Omental fat pad (tissue), 4 donors: ENCODE data around the gene TCEAL4. TPM values are rescaled to one million over a fixed set of nuclear protein-coding genes. Genes with fewer than 3 reads are reported as not detected.

ENCODE experiments used
- ATAC-seq: fragments of 150-250 bp; one replicate; pipeline ENCODE4 v1.9.1; 2016; ENCODE audit warnings: mild to moderate bottlenecking, moderate library complexity; ENCODE audit not compliant: low FRiP score
- DNase-seq: peaks from one replicate; pipeline ENCODE4 v3.0.0-alpha.2; 2019; ENCODE audit warnings: low spot score
- CTCF ChIP-seq, 3 donors: fragments of 450-650 bp; IDR thresholded peaks; one replicate each; pipeline ENCODE4 v1.5.1; 2016 to 2017; ENCODE audit warnings: antibody characterized with exemption in 3 of 3, mild to moderate bottlenecking in 3 of 3, moderate library complexity in 2 of 3
- total RNA-seq, 4 donors: library from RNA; depleted of rRNA; stranded (reverse); fragments of >200 nt; gene quantifications; one replicate each; pipeline ENCODE4 v1.1.0, GENCODE V29; 2016

Gene TCEAL4
- total RNA-seq, 4 donors from 2014 or later: 90.0 to 221 (median 107) TPM

- TF ChIP-seq CTCF (IDR thresholded peaks at IDR 0.05): no peak
- ATAC-seq: peak; percentile 35
- peak; percentile 35 for DNase-seq
Measured at GRCh38 chrX:103628386-103629317, 43.3 kb downstream of the TCEAL4 start, which contains the start of gene TCEAL1. Gene TCEAL1 (plus strand): TSS chrX:103628975. CDS start chrX:103629917, 942 bp downstream.

GRCh38 chrX:103629318-103630170 lies 44.2 kb downstream of the TCEAL4 start:
- ATAC-seq: peak; percentile 84
- DNase-seq: no peak
- no peak for TF ChIP-seq CTCF (IDR thresholded peaks at IDR 0.05)

GRCh38 chrX:103630171-103630511 lies 44.8 kb downstream of the TCEAL4 start:
- ATAC-seq (no peak), DNase-seq (no peak)
- no peak for TF ChIP-seq CTCF (IDR thresholded peaks at IDR 0.05)

GRCh38 chrX:103631145-103631544 lies 45.8 kb downstream of the TCEAL4 start:
- TF ChIP-seq CTCF (IDR thresholded peaks at IDR 0.05): no peak
- no peak for DNase-seq
- no peak for ATAC-seq

- no peak for TF ChIP-seq CTCF (IDR thresholded peaks at IDR 0.05)
- DNase-seq: no peak
- ATAC-seq: no peak
Measured at GRCh38 chrX:103635436-103635835, 50.1 kb downstream of the TCEAL4 start.

Other genes with a start within 250 kb of the TCEAL4 start
- 100 to 1,000 TPM in 1 of 4 donors, 10 to 100 TPM in 3; 55.2 to 129 (median 70.8) TPM for gene TCEAL9, start 229.0 kb upstream of the TCEAL4 start, total RNA-seq
- 100 to 1,000 TPM in 3 of 4 donors, 10 to 100 TPM in 1; 68.5 to 157 (median 110) TPM for gene BEX3, start 209.0 kb upstream of the TCEAL4 start, total RNA-seq
- 1 to 10 TPM in 1 of 4 donors, under 1 TPM in 2, not detected in 1; 0.19 to 1.3 (median 0.44) TPM for gene RAB40A, start 66.0 kb upstream of the TCEAL4 start, total RNA-seq
- gene TCEAL3, start 22.4 kb downstream of the TCEAL4 start, total RNA-seq: 10 to 100 TPM; 23.9 to 41.7 (median 31.2) TPM
- 10 to 100 TPM; 32.8 to 70.3 (median 51.7) TPM for gene TCEAL1, start 43.5 kb downstream of the TCEAL4 start, total RNA-seq
- 100 to 1,000 TPM; 173 to 373 (median 272) TPM for gene MORF4L2, start 101.2 kb downstream of the TCEAL4 start, total RNA-seq
- not detected for gene TMEM31, start 125.4 kb downstream of the TCEAL4 start, total RNA-seq
- gene PLP1, start 191.3 kb downstream of the TCEAL4 start, total RNA-seq: 10 to 100 TPM in 1 of 4 donors, 1 to 10 TPM in 1, under 1 TPM in 2; 0.38 to 18.8 (median 1.4) TPM
- 1 to 10 TPM in 1 of 4 donors, under 1 TPM in 3; 0.50 to 3.9 (median 0.76) TPM for gene RAB9B, start 246.7 kb downstream of the TCEAL4 start, total RNA-seq